T-helper 1 cell (primary cell): ENCODE data around the gene CCAR1.
A peak's percentile ranks its signal among the peaks of the same experiment; 100 is the strongest.
"Not testable (repeated sequence)": the region's sequence is repeated elsewhere in the genome, so short reads cannot be mapped to it uniquely, and the experiment has no call there.

Experiments
- DNase-seq, 5 donors: peaks; one replicate each; pipeline ENCODE4 v3.0.0-alpha.2; 2012 to 2020
- total RNA-seq, 4 donors: gene quantifications; one replicate each; lab custom pipeline; 2026; lab: John Stamatoyannopoulos, UW

Gene CCAR1
- total RNA-seq = 103 to 162 (median 144) reads per million in 4 donors

- peak; percentile 93 to 99 (median 96) for DNase-seq
Observed at GRCh38 chr10:68720793-68721672, at the start of gene CCAR1. CCAR1 (plus strand) TSS chr10:68721239; CDS start chr10:68722505, 1,266 bp downstream.

GRCh38 chr10:68684413-68684812 lies 36.6 kb upstream of the CCAR1 start:
- DNase-seq = peak in 1 of 5 donors; percentile 41

- no peak for DNase-seq
Observed at GRCh38 chr10:68696018-68696417, 25.0 kb upstream of the CCAR1 start.

- no peak for DNase-seq
Observed at GRCh38 chr10:68697106-68697505, 23.9 kb upstream of the CCAR1 start.

GRCh38 chr10:68700197-68700596 lies 20.8 kb upstream of the CCAR1 start:
- no peak for DNase-seq

GRCh38 chr10:68705548-68705947 lies 15.5 kb upstream of the CCAR1 start:
- DNase-seq = no peak

- DNase-seq = not testable (repeated sequence)
Observed at GRCh38 chr10:68708987-68709386, 12.1 kb upstream of the CCAR1 start.

GRCh38 chr10:68713065-68713464 lies 8.0 kb upstream of the CCAR1 start:
- DNase-seq = not testable (repeated sequence)

GRCh38 chr10:68717435-68717834 lies 3.6 kb upstream of the CCAR1 start:
- no peak for DNase-seq

- DNase-seq = no peak
Observed at GRCh38 chr10:68721673-68722335, 765 bp downstream of the CCAR1 start.

- DNase-seq = no peak
Observed at GRCh38 chr10:68725016-68725415, 4.0 kb downstream of the CCAR1 start.

- no peak for DNase-seq
Observed at GRCh38 chr10:68727146-68727545, 6.1 kb downstream of the CCAR1 start.

GRCh38 chr10:68732651-68733050 lies 11.6 kb downstream of the CCAR1 start:
- no peak for DNase-seq

GRCh38 chr10:68734349-68734748 lies 13.3 kb downstream of the CCAR1 start:
- no peak for DNase-seq

- no peak for DNase-seq
Observed at GRCh38 chr10:68735119-68735518, 14.1 kb downstream of the CCAR1 start.

- not testable (repeated sequence) for DNase-seq
Observed at GRCh38 chr10:68735739-68736138, 14.7 kb downstream of the CCAR1 start.

- DNase-seq = not testable (repeated sequence)
Observed at GRCh38 chr10:68740676-68741075, 19.6 kb downstream of the CCAR1 start.

- DNase-seq = no peak
Observed at GRCh38 chr10:68742397-68742796, 21.4 kb downstream of the CCAR1 start.

- DNase-seq = no peak
Observed at GRCh38 chr10:68752711-68753350, 31.8 kb downstream of the CCAR1 start.

- no peak for DNase-seq
Observed at GRCh38 chr10:68756246-68756645, 35.2 kb downstream of the CCAR1 start.

- DNase-seq = no peak
Observed at GRCh38 chr10:68756766-68757165, 35.7 kb downstream of the CCAR1 start.

- DNase-seq = no peak
Observed at GRCh38 chr10:68759223-68759863, 38.3 kb downstream of the CCAR1 start.

- no peak for DNase-seq
Observed at GRCh38 chr10:68759967-68760366, 38.9 kb downstream of the CCAR1 start.
